ENCODE results near the gene PIM3. TPM values are rescaled to one million over a fixed set of nuclear protein-coding genes. Genes with fewer than 3 reads are reported as not detected.

Gene PIM3
- polyA plus RNA-seq, 1 of the 3 experiments (the other 2 are of a cell fraction): 15.3 TPM

GRCh38 chr22:49998718-49999062 lies 38.1 kb downstream of the PIM3 start:
- Histone ChIP-seq H2AFZ (ENCODE audit: low read depth) (no peak overlapping the region), H3K9ac (no peak overlapping the region), H3K36me3 (replicated peaks in 1 of 2; ENCODE audit: control insufficient read depth in 1 of 2, insufficient read depth in 2 of 2, low read length in 1 of 2) (no peaks in the 10 kb centered on the region), H3K27ac (ENCODE audit: low read depth in 2 of 2, low read length in 1 of 2) (no peak overlapping the region), H3K9me3 (no peaks in the 10 kb centered on the region), H3K4me3 (ENCODE audit: low read depth in 2 of 2, low read length in 1 of 2) (no peak overlapping the region), H3K4me2 (no peak overlapping the region), H4K20me1 (ENCODE audit: insufficient read depth) (no peaks in the 10 kb centered on the region), H3K9me2 (no peaks in the 10 kb centered on the region), H3K4me1 (ENCODE audit: control insufficient read depth in 1 of 2, insufficient read depth in 2 of 2, low read depth in 1 of 2, low read length in 1 of 2) (peaks cover 0 to 4% of the 10 kb centered on the region in 2 experiments; a peak in 1 of 4 replicates), H3K27me3 (ENCODE audit: insufficient read depth) (no peaks in the 10 kb centered on the region), H3F3A (replicated peaks; ENCODE audit: insufficient read depth) (no peaks in the 10 kb centered on the region), H3K79me2 (ENCODE audit: insufficient read depth) (no peaks in the 10 kb centered on the region)
- CTCF ChIA-PET: no interaction called here
- POLR2A ChIA-PET: no interaction called here
- no peak for DNase-seq
- 88% methylated on average over 13 of the region's 14 CpGs for WGBS (ENCODE audit: low lambda C conversion rate)
- TF ChIP-seq SMC3 (IDR thresholded peaks at IDR 0.05; ENCODE audit: low read depth, low read length) (no peak), YY1 (IDR thresholded peaks at IDR 0.05; ENCODE audit: low read depth) (no peak), EZH2phosphoT487 (IDR thresholded peaks at IDR 0.05; ENCODE audit: borderline replicate concordance, low read depth) (no peak), NFIC (IDR thresholded peaks at IDR 0.05; ENCODE audit: borderline replicate concordance) (no peak), GABPA (IDR thresholded peaks at IDR 0.05; ENCODE audit: low read depth) (no peak), SIN3A (IDR thresholded peaks at IDR 0.05; ENCODE audit: borderline replicate concordance, low read depth, low read length) (no peak)

GRCh38 chr22:49999063-49999945 lies 38.7 kb downstream of the PIM3 start:
- peak; percentile 96 for DNase-seq
- Histone ChIP-seq H3F3A (replicated peaks; ENCODE audit: insufficient read depth) (no peaks in the 10 kb centered on the region), H3K36me3 (replicated peaks in 1 of 2; ENCODE audit: control insufficient read depth in 1 of 2, insufficient read depth in 2 of 2, low read length in 1 of 2) (no peaks in the 10 kb centered on the region), H3K4me2 (no peak overlapping the region), H3K4me1 (ENCODE audit: control insufficient read depth in 1 of 2, insufficient read depth in 2 of 2, low read depth in 1 of 2, low read length in 1 of 2) (peaks cover 0 to 4% of the 10 kb centered on the region in 2 experiments; a peak in 1 of 4 replicates), H4K20me1 (ENCODE audit: insufficient read depth) (no peaks in the 10 kb centered on the region), H3K9me3 (no peaks in the 10 kb centered on the region), H3K27ac (ENCODE audit: low read depth in 2 of 2, low read length in 1 of 2) (no peak overlapping the region), H3K4me3 (ENCODE audit: low read depth in 2 of 2, low read length in 1 of 2) (peak overlapping the region in 1 of 2 experiments; percentile 32; a peak in 1 of 4 replicates), H3K27me3 (ENCODE audit: insufficient read depth) (no peaks in the 10 kb centered on the region), H3K9me2 (no peaks in the 10 kb centered on the region), H3K9ac (no peak overlapping the region), H2AFZ (ENCODE audit: low read depth) (no peak overlapping the region), H3K79me2 (ENCODE audit: insufficient read depth) (no peaks in the 10 kb centered on the region)
- ChIA-PET CTCF (no interaction called here), POLR2A (no interaction called here)
- WGBS (ENCODE audit: low lambda C conversion rate): 44% methylated on average over 22 of the region's 70 CpGs
- TF ChIP-seq PBX3 (IDR thresholded peaks at IDR 0.05): no peak
- TF ChIP-seq SIN3A (IDR thresholded peaks at IDR 0.05; ENCODE audit: borderline replicate concordance, low read depth, low read length): no peak
- TF ChIP-seq MXI1 (IDR thresholded peaks at IDR 0.05; ENCODE audit: low read depth, low read length): no peak
- no peak for TF ChIP-seq IRF3 (IDR thresholded peaks at IDR 0.05; ENCODE audit: low read depth, low read length)
- TF ChIP-seq MAX (IDR thresholded peaks at IDR 0.05; ENCODE audit: low read depth): no peak
- no peak for TF ChIP-seq FOXM1 (IDR thresholded peaks at IDR 0.05; ENCODE audit: low read depth)
- TF ChIP-seq CTCF (IDR thresholded peaks at IDR 0.05): no peak
- no peak for TF ChIP-seq RXRA (IDR thresholded peaks at IDR 0.05; ENCODE audit: borderline replicate concordance, low read depth)
- TF ChIP-seq RAD21 (IDR thresholded peaks at IDR 0.05; ENCODE audit: low read length): no peak
